IMR-90 (cell line): Measurements from ENCODE around the gene ZMIZ1. TPM values are rescaled to one million over a fixed set of nuclear protein-coding genes. Genes with fewer than 3 reads are reported as not detected.

Experiments
- ATAC-seq: fragments of 200-7000 bp; cut with Tn5 transposase; 2 replicates; pipeline ENCODE4 v1.9.1; 2020; ENCODE audit warnings: low read depth, mild to moderate bottlenecking, moderate library complexity
- BruUV-seq: library from RNA; stranded (reverse); fragments of 400-500 nt; replicated peaks from 2 replicates; lab custom pipeline; 2021; lab: Mats Ljungman, UMichigan
- CTCF ChIA-PET: fragments of 300-600 bp; formaldehyde crosslinking; extraction: SDS; loops from one replicate; lab custom pipeline; 2021; ENCODE audit warnings: antibody characterized with exemption; lab: Yijun Ruan, JAX
- POLR2A ChIA-PET: fragments of 300-600 bp; sonication (Branson Sonifier 250); formaldehyde crosslinking; loops from one replicate; lab custom pipeline; 2022; ENCODE audit warnings: antibody characterized with exemption; ENCODE audit not compliant: unreplicated experiment; lab: Charles Lee
- DNase-seq: peaks from one replicate; pipeline ENCODE4 v3.0.0; 2013
- H2AFZ ChIP-seq: replicated peaks from 2 replicates; pipeline ENCODE3; 2013; ENCODE audit warnings: low read length, mild to moderate bottlenecking; ENCODE audit not compliant: poor library complexity
- H2AK5ac ChIP-seq: 2 replicates; pipeline ENCODE4 v1.6.1; 2013; ENCODE audit warnings: low read depth, low read length, inconsistent platforms
- H2AK9ac ChIP-seq: replicated peaks from 2 replicates; pipeline ENCODE3; 2013; ENCODE audit warnings: mild to moderate bottlenecking, low read depth, low read length, moderate library complexity; ENCODE audit not compliant: poor library complexity
- H2BK120ac ChIP-seq: 2 replicates; pipeline ENCODE4 v1.6.1; 2013; ENCODE audit warnings: low read depth, low read length, inconsistent platforms
- H2BK15ac ChIP-seq: 3 replicates; pipeline ENCODE4 v1.6.1; 2013; ENCODE audit warnings: low read depth, low read length, inconsistent platforms
- H2BK20ac ChIP-seq: 2 replicates; pipeline ENCODE4 v1.6.1; 2013; ENCODE audit warnings: low read depth, mild to moderate bottlenecking, inconsistent platforms, low read length, moderate library complexity
- H2BK5ac ChIP-seq: 2 replicates; pipeline ENCODE4 v1.6.1; 2013; ENCODE audit warnings: mild to moderate bottlenecking, low read depth, low read length, inconsistent platforms; ENCODE audit not compliant: poor library complexity, severe bottlenecking
- H3K14ac ChIP-seq: replicated peaks from 2 replicates; pipeline ENCODE4 v1.6.1; 2013; ENCODE audit warnings: low read depth, low read length, inconsistent platforms
- H3K18ac ChIP-seq: 2 replicates; pipeline ENCODE4 v1.6.1; 2013; ENCODE audit warnings: low read depth, low read length, control low read depth
- H3K23ac ChIP-seq: 2 replicates; pipeline ENCODE4 v1.6.1; 2013; ENCODE audit warnings: low read depth, low read length, inconsistent platforms
- H3K27ac ChIP-seq: 2 replicates; pipeline ENCODE4 v1.5.1; 2013; ENCODE audit warnings: mild to moderate bottlenecking, control low read depth, low read length; ENCODE audit not compliant: insufficient read depth
- H3K27me3 ChIP-seq: 2 replicates; pipeline ENCODE4 v1.6.1; 2013; ENCODE audit warnings: low read length; ENCODE audit not compliant: control insufficient read depth, insufficient read depth
- H3K36me3 ChIP-seq: 2 replicates; pipeline ENCODE4 v1.6.1; 2013; ENCODE audit warnings: low read length, mixed read lengths; ENCODE audit not compliant: control insufficient read depth, insufficient read depth
- H3K4ac ChIP-seq: 2 replicates; pipeline ENCODE4 v1.6.1; 2013; ENCODE audit warnings: low read depth, low read length, inconsistent platforms
- H3K4me1 ChIP-seq: 2 replicates; pipeline ENCODE4 v1.6.1; 2013; ENCODE audit warnings: low read length, mixed read lengths; ENCODE audit not compliant: control insufficient read depth, insufficient read depth
- H3K4me2 ChIP-seq: 2 replicates; pipeline ENCODE4 v1.6.1; 2013; ENCODE audit warnings: low read depth, mild to moderate bottlenecking, control low read depth, low read length, moderate library complexity
- H3K4me3 ChIP-seq: 2 replicates; pipeline ENCODE4 v1.5.1; 2013; ENCODE audit warnings: low read depth, mild to moderate bottlenecking, control low read depth, low read length, moderate library complexity; ENCODE audit not compliant: insufficient read depth
- H3K56ac ChIP-seq: 2 replicates; pipeline ENCODE4 v1.6.1; 2013; ENCODE audit warnings: low read length, inconsistent platforms; ENCODE audit not compliant: insufficient read depth; ENCODE audit errors: extremely low read depth
- H3K79me1 ChIP-seq, 2 experiments: 2 replicates each; pipeline ENCODE4 v1.6.1; 2013; ENCODE audit warnings: low read length in 2 of 2, inconsistent platforms in 1 of 2, low read depth in 1 of 2
- H3K9ac ChIP-seq: 2 replicates; pipeline ENCODE4 v1.6.1; 2013; ENCODE audit warnings: low read depth, low read length, control low read depth
- H3K9me1 ChIP-seq: 2 replicates; pipeline ENCODE4 v1.6.1; 2013; ENCODE audit warnings: low read length, inconsistent platforms; ENCODE audit not compliant: insufficient read depth
- H3K9me3 ChIP-seq: 2 replicates; pipeline ENCODE4 v1.6.1; 2013; ENCODE audit warnings: low read length; ENCODE audit not compliant: control insufficient read depth, insufficient read depth
- H4K20me1 ChIP-seq: 2 replicates; pipeline ENCODE4 v1.6.1; 2013; ENCODE audit warnings: low read length, inconsistent platforms; ENCODE audit not compliant: insufficient read depth
- H4K5ac ChIP-seq: 2 replicates; pipeline ENCODE4 v1.6.1; 2013; ENCODE audit warnings: mild to moderate bottlenecking, low read depth, low read length, control low read depth
- H4K8ac ChIP-seq, 2 experiments: 2 replicates each; pipeline ENCODE4 v1.6.1; 2013; ENCODE audit warnings: low read depth in 2 of 2, low read length in 2 of 2, control low read depth in 1 of 2, inconsistent platforms in 1 of 2
- H4K91ac ChIP-seq: 2 replicates; pipeline ENCODE4 v1.6.1; 2013; ENCODE audit warnings: low read depth, low read length, inconsistent platforms; ENCODE audit not compliant: insufficient read depth
- RCOR1 ChIP-seq: IDR thresholded peaks from 2 replicates; pipeline ENCODE4 v1.6.1; 2012; ENCODE audit warnings: mild to moderate bottlenecking, low read length, improper control_type of control experiment; ENCODE audit not compliant: insufficient replicate concordance
- WGBS, 2 experiments: methylation state at CpG; one replicate each; pipeline versions ENCODE4 v1.1.5 to v1.1.7; 2013; ENCODE audit warnings: missing lambda C conversion rate in 2 of 2; ENCODE audit not compliant: insufficient read length in 1 of 2; ENCODE audit errors: extremely low coverage in 2 of 2; 5-methylcytosine and 5-hydroxymethylcytosine counted together
- dilution Hi-C: fragments of 300-500 bp; cut with HindIII; formaldehyde crosslinking; loops from one replicate; pipeline ENCODE4 v1.14.3; 2018; ENCODE audit warnings: low sequenced_read_pairs; ENCODE audit not compliant: unreplicated experiment
- in situ Hi-C: fragments of 300-500 bp; cut with MboI; formaldehyde crosslinking; loops from 3 replicates; pipeline ENCODE4 v1.14.3; 2019; ENCODE audit warnings: low sequenced_read_pairs, inconsistent platforms, mixed read lengths
- intact Hi-C: fragments of 100-400 bp; cut with micrococcal nuclease; formaldehyde crosslinking; loops from 2 replicates; pipeline ENCODE4 v1.10.0; 2022
- polyA plus RNA-seq, 3 experiments: library from polyadenylated mRNA; depleted of rRNA; stranded (reverse); fragments of >200 nt; gene quantifications; 2 replicates each; pipeline ENCODE4 v1.2.3, GENCODE V29; 2012; ENCODE audit warnings: low replicate concordance in 1 of 3
- total RNA-seq: library from RNA; depleted of rRNA; stranded (reverse); fragments of >200 nt; gene quantifications from 2 replicates; pipeline ENCODE4 v1.2.3, GENCODE V29; 2012

The ZMIZ1 gene
- total and polyA plus RNA-seq, 2 of the 4 experiments (the other 2 are of a cell fraction): 6.6 to 48.7 TPM

GRCh38 chr10:79220307-79220706, 151.5 kb downstream of the ZMIZ1 start:
- no peak for TF ChIP-seq RCOR1
- dilution Hi-C loops: no loop called here
- Histone ChIP-seq H4K8ac (0 out of 4 replicates have a peak overlapping the region, but pooled peaks of 1 of the 2 experiments have one; percentile 1), H3K36me3 (peaks cover 49% of the 10 kb centered on the region), H3K9me1 (peaks cover 25% of the 10 kb centered on the region), H3K27ac (no peak overlapping the region), H3K4me1 (peaks cover 48% of the 10 kb centered on the region), H2AK5ac (peak overlapping the region; percentile 93; the same call in 1 of the 2 replicates), H4K5ac (no peak overlapping the region), H2BK20ac (no peak overlapping the region), H3K23ac (no peak overlapping the region), H3K27me3 (no peaks in the 10 kb centered on the region), H2BK120ac (no peak overlapping the region), H3K4ac (peak overlapping the region; percentile 42; the same call in 1 of the 2 replicates), H2AK9ac (no peak overlapping the region), H4K20me1 (peaks cover 54% of the 10 kb centered on the region), H4K91ac (no peak overlapping the region), H3K9me3 (no peaks in the 10 kb centered on the region), H3K4me2 (no peak overlapping the region), H3K9ac (no peak overlapping the region), H2BK5ac (no peak overlapping the region), H2BK15ac (no peak overlapping the region), H3K14ac (0 out of 2 replicates have a peak overlapping the region, but pooled peaks have one; percentile 6), H3K79me1 (peaks cover 44 to 94% of the 10 kb centered on the region in 2 experiments), H3K56ac (no peak overlapping the region), H3K18ac (no peak overlapping the region), H2AFZ (no peak overlapping the region), H3K4me3 (no peak overlapping the region)
- POLR2A ChIA-PET: interaction anchor here (0.6 kb wide), 1 partner anchor 18 kb away, joined by 20 read pairs; no protein-coding TSS in a partner anchor
- intact Hi-C loops: no loop called here
- no peak for DNase-seq
- in situ Hi-C loops: no loop called here
- BruUV-seq: no TSS peak
- CTCF ChIA-PET: no interaction called here
- no peak for ATAC-seq
- 40% methylated on average over 1 of the region's 7 CpGs; no CpG with 5 or more reads in 1 of the 2 experiments for WGBS, 2 experiments
